CD4-positive, alpha-beta T cell treated with Interferon alpha-2 for 1 hour (primary cell): ENCODE data around the gene KAT6B.

Source experiments
- DNase-seq, 2 donors: peaks; one replicate each; pipeline ENCODE4 v3.0.0-alpha.2; 2020 to 2022

KAT6B gene

DNA sequence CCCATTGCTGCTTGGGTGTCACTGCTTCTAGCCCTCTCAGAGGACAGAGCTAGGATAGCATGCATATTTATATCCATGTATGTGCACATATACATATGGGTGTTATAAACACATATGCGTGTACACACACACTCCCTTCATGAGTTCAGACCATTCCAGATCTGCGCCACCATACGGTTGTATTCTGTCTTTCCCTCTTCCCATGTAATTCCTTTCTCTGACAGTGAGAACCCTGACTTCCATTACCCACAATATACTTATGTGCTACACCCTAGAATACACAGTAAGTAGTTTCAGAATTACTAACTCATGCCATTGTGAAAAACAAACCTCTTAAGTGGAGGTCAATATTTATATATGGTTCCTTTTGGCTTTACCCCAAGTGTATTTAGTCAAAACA is 168.5 kb downstream of the KAT6B start:
- no peak for DNase-seq

GRCh38 chr10:74995806-74996205 is 169.4 kb downstream of the KAT6B start:
- no peak for DNase-seq

DNA sequence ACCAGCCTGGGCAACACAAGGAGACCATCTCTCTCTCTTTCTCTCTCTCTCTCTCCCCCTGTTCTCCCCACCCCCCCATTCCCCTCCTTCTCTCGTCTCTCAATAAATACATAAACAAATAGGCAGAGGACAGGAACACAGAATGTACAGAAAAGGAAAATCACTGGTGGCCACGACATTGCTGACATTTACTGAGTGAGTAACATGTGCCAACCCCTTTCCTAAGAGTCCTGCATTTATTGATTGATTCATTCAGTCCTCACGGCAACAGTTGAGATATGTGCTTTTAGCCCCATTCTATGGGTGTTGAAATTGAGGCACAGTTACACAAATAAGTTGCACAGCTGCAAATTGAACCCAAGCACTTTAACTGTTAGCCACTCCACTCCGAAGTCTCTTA is 170.8 kb downstream of the KAT6B start:
- no peak for DNase-seq

DNA sequence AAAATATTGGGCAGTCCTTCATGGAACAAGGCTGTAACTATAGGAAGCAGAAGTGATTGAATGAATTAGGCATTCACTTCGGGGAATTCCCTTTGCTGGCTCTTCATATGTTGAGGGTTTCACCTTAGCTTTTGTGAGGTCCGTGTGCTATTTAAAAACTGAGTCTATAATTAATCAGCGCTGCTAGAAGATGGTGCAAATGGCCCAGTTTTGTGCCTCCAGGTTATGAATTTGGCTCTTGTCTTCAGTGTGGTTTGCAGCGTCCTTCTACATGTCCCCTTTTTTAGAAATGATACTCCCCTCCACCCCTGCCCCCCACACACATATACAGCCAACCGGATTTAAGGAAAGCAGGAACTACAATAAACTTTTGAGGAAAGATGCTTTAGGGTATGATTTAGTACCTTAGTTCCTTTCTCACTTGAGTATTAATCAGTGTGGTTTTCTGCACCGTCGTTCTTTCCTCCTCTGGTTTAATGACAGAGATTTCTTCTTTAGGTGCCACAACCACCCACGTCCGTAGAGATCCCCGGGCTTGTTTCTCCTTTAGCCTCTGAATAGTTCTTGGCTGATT is 174.4 kb downstream of the KAT6B start:
- DNase-seq = no peak

- DNase-seq = no peak
Observed at GRCh38 chr10:75001715-75002350, 175.4 kb downstream of the KAT6B start.

GRCh38 chr10:75002351-75002725 is 175.9 kb downstream of the KAT6B start:
- DNase-seq = no peak

GRCh38 chr10:75002967-75003594 is 176.7 kb downstream of the KAT6B start:
- no peak for DNase-seq

- no peak for DNase-seq
Observed at GRCh38 chr10:75003891-75004290, 177.5 kb downstream of the KAT6B start.

DNA sequence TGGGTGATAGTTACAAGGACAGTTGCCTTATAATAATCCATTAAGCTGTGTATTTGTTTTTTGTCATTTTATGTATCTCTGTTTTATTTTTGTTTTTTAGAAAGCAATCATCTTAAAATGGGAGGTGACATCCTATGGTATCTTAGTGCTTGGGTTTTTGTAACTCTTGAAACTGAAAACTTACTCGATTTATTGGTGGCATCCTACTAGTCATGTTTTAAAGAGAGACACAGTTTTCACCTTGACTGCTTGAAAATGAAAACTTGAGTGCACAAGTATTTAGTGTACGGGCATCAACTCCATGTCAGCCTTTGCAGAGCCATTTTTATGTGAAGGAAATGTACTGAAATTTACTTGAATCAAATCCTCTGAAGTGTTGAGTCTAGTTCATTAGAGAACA is 181.2 kb downstream of the KAT6B start:
- no peak for DNase-seq

DNA sequence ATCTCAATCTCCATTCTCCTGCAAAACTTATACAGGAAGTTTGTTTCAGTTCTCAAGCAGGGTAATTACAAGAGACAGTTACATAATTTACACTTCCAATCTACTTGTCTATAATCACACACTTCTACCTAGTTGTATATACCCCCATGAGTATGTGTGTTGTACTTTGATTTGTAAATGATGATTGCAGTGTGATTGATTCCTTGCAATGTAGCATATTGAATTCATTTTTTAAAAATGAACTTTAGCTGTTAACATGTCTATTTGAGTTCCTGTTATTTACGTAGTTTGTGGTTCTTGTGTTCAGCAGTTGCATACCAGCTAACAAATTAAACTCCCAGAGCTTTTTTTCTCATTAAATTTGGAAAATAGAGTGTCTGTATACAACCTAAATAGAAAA is 182.6 kb downstream of the KAT6B start:
- DNase-seq = no peak

DNA sequence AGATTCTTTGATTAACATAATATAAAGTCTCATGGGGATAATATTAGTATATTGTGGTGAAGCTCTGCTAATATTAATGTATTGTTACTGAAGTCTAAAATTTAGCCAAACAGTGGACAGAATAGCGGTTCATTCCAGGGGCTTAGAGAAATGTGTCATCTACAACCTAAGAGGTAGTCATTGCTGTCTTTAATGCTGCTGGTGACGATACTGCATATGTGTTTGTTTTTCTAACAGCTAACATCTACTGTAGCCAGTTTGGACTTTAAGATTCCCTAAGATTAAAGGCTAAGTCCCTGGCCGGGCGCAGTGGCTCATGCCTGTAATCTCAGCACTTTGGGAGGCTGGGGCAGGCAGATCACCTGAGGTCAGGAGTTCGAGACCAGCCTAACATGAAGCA is 183.0 kb downstream of the KAT6B start:
- no peak for DNase-seq

DNA sequence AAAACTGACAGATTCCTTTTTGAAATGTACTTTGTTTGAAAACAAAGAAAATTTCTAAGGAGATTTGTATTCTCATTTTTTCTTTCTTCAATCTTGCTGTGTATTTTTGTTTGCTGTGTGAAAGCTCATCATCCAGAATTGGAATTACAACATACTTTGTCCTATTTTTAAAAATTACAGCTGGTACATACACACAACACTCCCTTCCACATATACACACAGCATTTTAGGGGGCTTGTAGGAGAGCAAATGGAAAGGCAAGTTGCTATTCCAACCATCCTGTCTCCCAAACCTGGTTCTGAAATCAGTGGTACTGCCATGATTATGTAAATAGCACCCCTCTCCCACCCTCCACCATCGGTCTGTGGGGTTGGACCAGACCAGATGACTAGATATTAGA is 184.0 kb downstream of the KAT6B start:
- no peak for DNase-seq

DNA sequence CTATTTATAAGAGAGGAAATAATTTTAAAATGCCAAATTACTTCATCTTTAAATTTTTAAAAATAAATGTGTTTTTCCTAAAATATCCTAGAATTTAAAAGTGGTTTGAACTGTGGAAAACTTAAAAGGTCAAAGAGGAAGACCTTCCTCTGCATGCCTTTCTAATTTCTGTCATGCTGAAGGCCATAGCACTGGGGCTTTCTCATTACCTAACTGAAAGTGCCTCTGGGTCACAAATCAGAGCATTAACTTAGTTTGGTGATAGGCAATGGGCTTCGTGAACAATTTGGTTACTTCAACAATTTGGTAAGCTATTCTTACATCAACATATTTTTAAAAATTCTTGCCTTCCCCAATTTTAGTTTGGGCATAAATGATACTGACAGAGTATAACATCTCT is 184.8 kb downstream of the KAT6B start:
- DNase-seq = no peak

GRCh38 chr10:75012471-75012870 is 186.1 kb downstream of the KAT6B start:
- no peak for DNase-seq

DNA sequence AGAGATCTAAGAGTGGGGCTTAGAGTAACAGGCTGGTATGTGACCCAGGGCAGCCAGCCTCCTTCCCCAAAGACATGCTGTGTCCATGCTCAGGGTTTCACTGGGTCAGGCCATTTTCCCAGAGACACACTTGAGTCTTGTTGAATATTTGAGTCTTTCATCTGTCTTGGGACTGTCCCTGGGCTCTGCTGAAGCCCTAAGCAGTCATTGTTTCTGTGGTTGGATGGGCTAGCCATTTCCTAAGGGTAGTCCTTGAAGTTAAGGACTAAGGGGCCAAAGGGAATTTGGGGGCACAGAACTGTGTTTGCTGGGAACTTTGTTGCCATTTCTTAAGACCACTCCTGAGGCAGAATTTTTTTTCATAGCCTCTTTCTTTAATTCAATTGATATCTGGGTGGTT is 186.6 kb downstream of the KAT6B start:
- no peak for DNase-seq

DNA sequence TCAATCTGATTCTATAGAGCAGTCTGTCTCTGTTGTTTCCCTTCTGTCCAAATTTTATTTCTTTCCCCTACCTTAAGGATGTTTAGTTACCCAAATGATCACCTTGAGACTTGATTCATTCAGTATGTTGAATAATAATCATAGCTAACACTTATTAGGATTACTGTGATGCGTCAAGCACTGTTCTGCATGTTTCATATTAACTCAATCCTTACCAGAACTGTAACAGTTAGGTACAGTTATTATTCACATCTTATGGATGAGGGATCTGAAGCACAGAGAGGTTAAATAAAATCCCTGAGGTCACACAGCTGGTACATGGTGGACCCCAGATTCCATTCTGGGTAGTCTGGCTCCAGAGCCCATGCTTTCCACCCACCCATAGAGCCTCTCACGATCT is 187.1 kb downstream of the KAT6B start:
- no peak for DNase-seq

GRCh38 chr10:75014516-75015230 is 188.3 kb downstream of the KAT6B start:
- DNase-seq = peak; percentile 36 to 60

GRCh38 chr10:75015442-75015841 is 189.0 kb downstream of the KAT6B start:
- no peak for DNase-seq

DNA sequence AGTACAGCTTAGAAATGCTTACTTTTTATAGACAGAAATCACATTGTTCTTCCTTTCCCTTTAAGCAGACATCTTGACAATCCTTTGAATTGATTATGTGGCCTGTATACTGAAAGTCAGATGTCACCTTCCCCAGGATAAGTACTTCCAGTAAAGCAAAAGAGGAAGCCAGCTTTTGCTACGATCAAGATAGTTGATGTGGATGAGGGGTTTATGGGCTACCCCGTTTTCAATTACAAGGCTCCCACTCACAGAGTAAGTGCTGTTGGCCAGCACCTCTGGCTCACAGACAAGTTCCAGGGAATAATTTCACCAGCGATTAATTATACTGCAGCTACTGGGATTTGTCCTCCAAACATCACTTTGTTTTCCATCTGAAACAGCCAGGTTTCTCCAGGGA is 189.9 kb downstream of the KAT6B start:
- no peak for DNase-seq

DNA sequence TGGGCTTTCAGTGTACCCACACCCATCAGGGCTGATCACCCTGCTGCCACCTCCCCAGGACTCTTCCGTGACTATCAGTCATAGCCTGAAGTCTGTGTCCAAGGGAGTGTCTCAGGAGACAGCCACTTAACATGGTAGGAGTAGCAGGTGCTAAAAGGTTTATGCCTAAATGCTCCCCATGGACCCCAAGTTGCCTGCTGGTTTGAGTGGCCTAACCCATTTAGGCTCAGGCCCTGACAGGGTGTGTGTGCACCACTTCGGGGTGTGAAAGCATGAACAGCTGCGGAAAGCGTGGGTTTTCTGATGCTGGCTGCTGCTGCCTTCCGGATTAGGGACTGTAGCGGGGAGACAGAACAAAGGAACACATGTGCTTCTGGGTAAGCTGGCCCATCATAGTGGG is 191.9 kb downstream of the KAT6B start:
- DNase-seq = no peak

DNA sequence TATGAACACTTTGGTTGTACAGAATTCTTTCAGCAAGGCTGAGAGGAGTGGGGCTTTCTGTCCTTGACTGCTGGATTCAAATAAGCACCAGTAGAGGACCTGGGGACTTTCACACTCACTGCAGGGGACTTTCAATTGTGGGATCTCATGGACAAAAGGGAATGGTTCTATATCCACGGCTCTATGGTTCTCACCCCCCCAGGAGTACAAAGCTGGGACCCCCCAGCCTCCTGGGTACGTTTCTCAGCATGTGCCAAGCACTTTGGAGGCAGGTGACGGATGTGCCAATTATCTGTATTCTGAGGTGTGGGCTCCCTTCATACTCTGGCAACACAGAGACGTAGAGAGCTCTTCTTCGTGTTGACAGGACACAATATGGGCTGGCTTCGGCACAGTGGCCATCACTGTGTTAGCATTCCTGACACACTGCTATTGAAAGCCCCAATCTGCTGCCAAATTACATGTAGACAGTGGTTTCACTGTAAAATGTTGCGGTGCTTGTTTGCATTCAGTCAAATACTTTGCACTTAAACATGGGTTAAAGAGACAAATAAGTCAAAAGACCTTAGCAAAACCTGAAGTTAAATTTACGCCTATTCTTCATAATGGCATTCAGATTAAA is 192.4 kb downstream of the KAT6B start:
- no peak for DNase-seq

- DNase-seq = peak in 1 of 2 donors; percentile 51
Observed at GRCh38 chr10:75019370-75019769, 193.0 kb downstream of the KAT6B start.

- DNase-seq = no peak
Observed at GRCh38 chr10:75020168-75020567, 193.8 kb downstream of the KAT6B start.
